GM18858 (cell line): ENCODE results near the gene ZDHHC12.

ENCODE experiments used
- ATAC-seq: cut with Tn5 transposase; IDR thresholded peaks from one replicate; pipeline ENCODE4 v1.9.1; 2021; ENCODE audit not compliant: unreplicated experiment

The ZDHHC12 gene

GRCh38 chr9:128688501-128689292 lies 35.2 kb downstream of the ZDHHC12 start, which contains the start of gene SET:
SET (plus strand) TSS chr9:128689222; CDS start chr9:128689583, 361 bp downstream.
- peak; percentile 46 for ATAC-seq

- ATAC-seq = no peak
Observed at GRCh38 chr9:128687453-128687852, 36.5 kb downstream of the ZDHHC12 start.

DNA sequence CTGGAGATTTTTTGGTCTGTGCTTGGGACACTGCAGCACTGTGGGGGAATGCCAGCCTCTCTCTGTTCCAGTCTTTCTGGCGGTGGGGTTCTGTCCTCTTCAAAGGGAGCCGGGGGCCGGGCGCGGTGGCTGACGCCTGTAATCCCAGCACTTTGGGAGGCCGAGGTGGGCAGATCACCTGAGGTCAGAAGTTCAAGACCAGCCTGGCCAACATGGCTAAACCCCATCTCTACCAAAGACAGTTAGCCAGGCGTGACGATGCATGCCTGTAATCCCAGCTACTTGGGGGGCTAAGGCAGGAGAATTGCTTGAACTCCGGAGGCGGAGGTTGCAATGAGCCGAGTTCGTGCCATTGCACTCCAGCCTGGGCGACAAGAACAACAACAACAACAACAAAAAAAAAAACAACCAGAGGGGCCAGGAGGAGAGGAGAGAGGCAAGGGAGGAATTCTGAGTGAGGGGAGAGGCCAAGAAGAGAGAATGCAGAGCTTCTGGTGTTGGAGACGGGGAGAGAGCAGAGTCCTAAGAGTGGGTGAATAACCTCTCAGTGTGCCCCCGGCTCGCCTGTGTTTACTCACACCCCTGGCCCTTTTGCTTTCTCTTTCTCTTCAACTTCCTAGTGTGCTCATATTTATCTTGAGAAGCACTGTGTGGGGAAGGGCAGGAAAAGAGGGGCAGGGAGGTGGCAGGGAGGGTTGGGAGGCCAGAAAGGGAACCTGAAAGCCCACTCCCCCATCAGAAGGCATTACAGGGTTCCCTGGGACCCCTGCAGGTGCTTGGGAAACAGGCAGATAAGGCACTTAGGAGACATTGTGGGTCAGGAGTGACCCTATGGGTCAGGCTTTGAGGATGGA lies 38.1 kb downstream of the ZDHHC12 start:
- ATAC-seq = no peak

GRCh38 chr9:128684325-128685199 lies 39.4 kb downstream of the ZDHHC12 start:
- no peak for ATAC-seq

DNA sequence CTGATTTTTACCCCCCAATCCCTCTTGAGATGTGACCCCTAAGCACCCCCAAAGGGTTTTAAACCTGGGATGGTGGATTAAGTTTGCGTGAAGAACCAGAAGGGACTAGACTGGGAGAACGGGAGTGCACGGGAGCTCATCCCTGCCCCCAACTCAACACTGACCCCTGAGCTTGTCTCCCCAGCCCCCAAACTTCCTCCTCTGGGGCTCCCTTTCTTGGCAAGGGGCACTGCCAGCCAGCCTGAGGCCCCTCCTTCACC lies 39.9 kb downstream of the ZDHHC12 start:
- ATAC-seq = no peak

- ATAC-seq = no peak
Observed at GRCh38 chr9:128683340-128684064, 40.4 kb downstream of the ZDHHC12 start.

- ATAC-seq = no peak
Observed at GRCh38 chr9:128677794-128678193, 46.1 kb downstream of the ZDHHC12 start.

DNA sequence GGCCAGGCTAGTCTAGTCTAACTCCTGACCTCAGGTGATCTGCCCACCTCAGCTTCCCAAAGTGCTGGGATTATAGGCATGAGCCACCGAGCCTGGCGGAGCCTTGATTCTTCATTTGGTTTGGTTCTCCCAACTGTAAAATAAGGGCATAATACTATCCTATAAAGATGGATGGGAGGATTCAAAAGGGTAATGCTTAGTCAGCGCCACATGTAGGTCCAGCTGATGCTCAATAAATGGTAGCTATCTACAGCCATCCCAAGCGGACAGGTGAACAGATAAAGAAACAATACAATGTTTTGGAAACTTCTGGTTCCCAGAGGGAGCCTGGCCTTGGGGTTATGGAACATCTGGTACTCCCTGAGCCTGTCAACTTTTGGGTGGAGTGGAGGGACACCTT lies 48.5 kb downstream of the ZDHHC12 start:
- ATAC-seq = no peak
